Measurements from ENCODE around the gene TMTC2. TPM values are rescaled to one million over a fixed set of nuclear protein-coding genes. Genes with fewer than 3 reads are reported as not detected.

The TMTC2 gene
- total RNA-seq, 1 donor from 2014 or later = 2.2 TPM

- Mint-ChIP-seq H3K27ac (no peak overlapping the region), H3K4me3 (no peak overlapping the region), H3K27me3 (no peaks in the 10 kb centered on the region), H3K36me3 (ENCODE audit: low read depth) (no peaks in the 10 kb centered on the region), H3K9me3 (no peaks in the 10 kb centered on the region), H3K4me1 (no peaks in the 10 kb centered on the region)
- ChIA-PET CTCF (no interaction called here), POLR2A (no interaction called here)
- TF ChIP-seq CTCF (IDR thresholded peaks at IDR 0.05) = no peak
- ATAC-seq (ENCODE audit: low read depth) (no peak), DNase-seq (no peak)
- intact Hi-C loops (cut with micrococcal nuclease) = no loop called here
Measured at GRCh38 chr12:82833481-82833880, 146.8 kb downstream of the TMTC2 start.

GRCh38 chr12:82835217-82835616 is 148.5 kb downstream of the TMTC2 start:
- H3K9me3 Mint-ChIP-seq = no peaks in the 10 kb centered on the region
- DNase-seq (no peak), ATAC-seq (ENCODE audit: low read depth) (no peak)
- POLR2A ChIA-PET = no interaction called here
- CTCF ChIA-PET = no interaction called here
- H3K27me3 Mint-ChIP-seq = no peaks in the 10 kb centered on the region
- no peak for TF ChIP-seq CTCF (IDR thresholded peaks at IDR 0.05)
- H3K27ac Mint-ChIP-seq = no peak overlapping the region
- no peak overlapping the region for H3K4me3 Mint-ChIP-seq
- H3K4me1 Mint-ChIP-seq = no peaks in the 10 kb centered on the region
- H3K36me3 Mint-ChIP-seq (ENCODE audit: low read depth) = no peaks in the 10 kb centered on the region
- intact Hi-C loops (cut with micrococcal nuclease) = no loop called here

GRCh38 chr12:82838131-82838551 is 151.4 kb downstream of the TMTC2 start:
- CTCF ChIA-PET = no interaction called here
- intact Hi-C loops (cut with micrococcal nuclease) = no loop called here

GRCh38 chr12:82838827-82839226 is 152.1 kb downstream of the TMTC2 start:
- H3K4me3 Mint-ChIP-seq = no peak overlapping the region
- intact Hi-C loops (cut with micrococcal nuclease) = no loop called here
- TF ChIP-seq CTCF (IDR thresholded peaks at IDR 0.05) = no peak
- ATAC-seq (ENCODE audit: low read depth) (no peak), DNase-seq (no peak)
- ChIA-PET CTCF (no interaction called here), POLR2A (no interaction called here)
- no peaks in the 10 kb centered on the region for H3K36me3 Mint-ChIP-seq (ENCODE audit: low read depth)
- H3K4me1 Mint-ChIP-seq = no peaks in the 10 kb centered on the region
- H3K27me3 Mint-ChIP-seq = no peaks in the 10 kb centered on the region
- no peak overlapping the region for H3K27ac Mint-ChIP-seq
- no peaks in the 10 kb centered on the region for H3K9me3 Mint-ChIP-seq

More at GRCh38 chr12:82838131-82838551, 151.4 kb downstream of the TMTC2 start:
- Mint-ChIP-seq H3K4me3 (no peak overlapping the region), H3K36me3 (ENCODE audit: low read depth) (no peaks in the 10 kb centered on the region), H3K27ac (no peak overlapping the region), H3K4me1 (no peaks in the 10 kb centered on the region), H3K9me3 (no peaks in the 10 kb centered on the region), H3K27me3 (no peaks in the 10 kb centered on the region)
- POLR2A ChIA-PET = no interaction called here
- no peak for ATAC-seq (ENCODE audit: low read depth)
- DNase-seq = no peak
- TF ChIP-seq CTCF (IDR thresholded peaks at IDR 0.05) = no peak

- ATAC-seq (ENCODE audit: low read depth) = no peak
- POLR2A ChIA-PET = no interaction called here
- Mint-ChIP-seq H3K27me3 (no peaks in the 10 kb centered on the region), H3K27ac (no peak overlapping the region), H3K4me1 (no peaks in the 10 kb centered on the region), H3K36me3 (ENCODE audit: low read depth) (no peaks in the 10 kb centered on the region), H3K4me3 (no peak overlapping the region), H3K9me3 (no peaks in the 10 kb centered on the region)
- CTCF ChIA-PET = no interaction called here
- intact Hi-C loops (cut with micrococcal nuclease) = no loop called here
- DNase-seq = no peak
- no peak for TF ChIP-seq CTCF (IDR thresholded peaks at IDR 0.05)
Measured at GRCh38 chr12:82839796-82840195, 153.1 kb downstream of the TMTC2 start.

All from activated B cell treated with CpG ODN at 0.5 μM for 24 hours (primary cell).